MM.1S (cell line): ENCODE results near the gene FAM170B.

Experiments used
- DNase-seq: peaks from one replicate; pipeline ENCODE4 v3.0.0-alpha.2; 2015
- H2AFZ ChIP-seq: fragments of 300-600 bp; sonication (generic); 2 replicates; pipeline ENCODE4 v1.6.0; 2016; ENCODE audit warnings: antibody characterized with exemption, low read length
- H3F3A ChIP-seq: fragments of 300-600 bp; sonication (generic); 2 replicates; pipeline ENCODE4 v1.6.1; 2016; ENCODE audit warnings: mild to moderate bottlenecking, antibody characterized with exemption, low read length, moderate library complexity, mixed read lengths; ENCODE audit not compliant: insufficient read depth
- H3K27ac ChIP-seq: fragments of 300-600 bp; sonication (generic); 2 replicates; pipeline ENCODE4 v1.5.1; 2016; ENCODE audit warnings: mild to moderate bottlenecking, low read length
- H3K27me3 ChIP-seq: fragments of 300-600 bp; sonication (generic); replicated peaks from 2 replicates; pipeline ENCODE4 v1.6.0; 2016; ENCODE audit warnings: low read length; ENCODE audit not compliant: insufficient read depth
- H3K36me3 ChIP-seq: fragments of 300-600 bp; sonication (generic); replicated peaks from 2 replicates; pipeline ENCODE4 v1.6.1; 2016; ENCODE audit warnings: mild to moderate bottlenecking, low read length, mixed read lengths; ENCODE audit not compliant: insufficient read depth
- H3K4me1 ChIP-seq: fragments of 300-600 bp; sonication (generic); 2 replicates; pipeline ENCODE4 v1.6.1; 2016; ENCODE audit warnings: low read length, mixed read lengths
- H3K4me2 ChIP-seq: fragments of 300-600 bp; sonication (generic); 2 replicates; pipeline ENCODE4 v1.6.0; 2016; ENCODE audit warnings: low read depth, low read length
- H3K4me3 ChIP-seq: fragments of 300-600 bp; sonication (generic); 2 replicates; pipeline ENCODE4 v1.5.1; 2016; ENCODE audit warnings: low read length, mixed read lengths
- H3K79me2 ChIP-seq: fragments of 300-600 bp; sonication (generic); 2 replicates; pipeline ENCODE4 v1.6.1; 2016; ENCODE audit warnings: mixed run types, low read length, mixed read lengths
- H3K9ac ChIP-seq: fragments of 300-600 bp; sonication (generic); 2 replicates; pipeline ENCODE4 v1.6.1; 2016; ENCODE audit warnings: low read length, mixed read lengths
- H3K9me2 ChIP-seq: fragments of 300-600 bp; sonication (generic); replicated peaks from 2 replicates; pipeline ENCODE4 v1.6.1; 2016; ENCODE audit warnings: mild to moderate bottlenecking, low read length, mixed read lengths; ENCODE audit not compliant: insufficient read depth
- H3K9me3 ChIP-seq: fragments of 300-600 bp; sonication (generic); replicated peaks from 2 replicates; pipeline ENCODE4 v1.6.1; 2016; ENCODE audit warnings: mild to moderate bottlenecking, low read length, mixed read lengths; ENCODE audit not compliant: insufficient read depth
- H4K20me1 ChIP-seq: fragments of 300-600 bp; sonication (generic); 2 replicates; pipeline ENCODE4 v1.6.1; 2016; ENCODE audit warnings: mild to moderate bottlenecking, low read length, moderate library complexity, mixed read lengths; ENCODE audit not compliant: insufficient read depth
- CTCF ChIP-seq: fragments of 300-600 bp; sonication (generic); IDR thresholded peaks from 2 replicates; pipeline ENCODE4 v1.5.1; 2016; ENCODE audit warnings: antibody characterized with exemption, low read length, mixed read lengths
- EZH2 ChIP-seq: fragments of 300-600 bp; sonication (generic); optimal IDR thresholded peaks from 2 replicates; pipeline ENCODE3; 2017; ENCODE audit warnings: low read depth, mild to moderate bottlenecking, antibody characterized with exemption, low read length, mixed read lengths
- EZH2phosphoT487 ChIP-seq: fragments of 300-600 bp; sonication (generic); IDR thresholded peaks from 2 replicates; pipeline ENCODE4 v1.6.1; 2018; ENCODE audit warnings: antibody characterized with exemption, low read length

FAM170B gene

DNA sequence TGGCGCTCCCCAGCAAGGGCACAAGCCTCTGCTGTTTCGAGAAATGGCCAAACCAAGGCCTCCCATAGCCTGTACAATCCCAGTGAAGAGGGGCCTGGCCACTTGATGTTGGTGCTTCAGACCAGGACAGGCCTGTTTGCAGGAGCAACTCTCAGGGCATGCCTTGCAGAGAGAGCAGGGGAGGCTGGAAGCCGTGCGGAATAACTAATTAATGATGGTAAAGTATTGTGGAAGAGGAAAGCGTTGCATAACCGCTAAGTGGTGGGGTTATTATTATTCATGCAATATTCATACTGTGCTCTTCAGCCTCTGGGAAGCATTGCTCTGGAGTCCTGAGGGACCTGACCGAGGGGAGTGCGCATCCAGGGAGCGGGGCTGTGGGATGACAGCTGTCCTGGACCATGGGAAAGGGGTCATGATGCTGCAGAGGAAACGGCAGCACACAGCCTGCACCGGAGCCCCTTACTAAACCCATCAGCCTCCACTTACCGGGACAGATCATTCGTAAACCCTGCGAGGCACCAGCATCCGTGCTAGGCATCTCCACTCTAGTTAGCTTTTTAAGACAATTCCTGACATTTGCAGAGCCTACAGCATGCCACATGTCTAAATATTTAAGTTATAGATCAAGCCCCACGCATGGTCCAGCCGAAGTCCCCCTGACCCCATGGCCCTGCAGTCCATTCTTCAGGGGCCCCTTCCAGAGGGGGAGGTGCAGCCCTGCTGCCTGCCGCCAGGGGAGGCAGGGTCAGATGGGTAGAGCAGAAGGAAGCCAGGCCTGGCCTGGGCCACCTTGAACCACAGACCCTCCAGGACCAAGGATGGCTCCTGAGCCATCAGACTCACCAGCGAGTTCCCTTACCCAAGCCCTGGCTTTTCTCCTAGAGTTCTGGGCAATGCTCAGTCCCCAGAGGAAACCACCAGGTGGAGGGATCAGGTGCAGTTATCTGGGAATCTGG is 42.8 kb upstream of the FAM170B start:
- TF ChIP-seq EZH2phosphoT487 (no peak), EZH2 (no peak), CTCF (no peak)
- Histone ChIP-seq H3F3A (no peaks in the 10 kb centered on the region), H3K79me2 (no peaks in the 10 kb centered on the region), H3K9me2 (no peaks in the 10 kb centered on the region), H3K4me2 (no peak overlapping the region), H3K27me3 (no peaks in the 10 kb centered on the region), H3K27ac (no peak overlapping the region), H3K4me3 (no peak overlapping the region), H2AFZ (no peak overlapping the region), H3K36me3 (no peaks in the 10 kb centered on the region), H3K9me3 (no peaks in the 10 kb centered on the region), H3K4me1 (peaks cover 9% of the 10 kb centered on the region), H4K20me1 (no peaks in the 10 kb centered on the region), H3K9ac (no peak overlapping the region)
- DNase-seq = no peak

DNA sequence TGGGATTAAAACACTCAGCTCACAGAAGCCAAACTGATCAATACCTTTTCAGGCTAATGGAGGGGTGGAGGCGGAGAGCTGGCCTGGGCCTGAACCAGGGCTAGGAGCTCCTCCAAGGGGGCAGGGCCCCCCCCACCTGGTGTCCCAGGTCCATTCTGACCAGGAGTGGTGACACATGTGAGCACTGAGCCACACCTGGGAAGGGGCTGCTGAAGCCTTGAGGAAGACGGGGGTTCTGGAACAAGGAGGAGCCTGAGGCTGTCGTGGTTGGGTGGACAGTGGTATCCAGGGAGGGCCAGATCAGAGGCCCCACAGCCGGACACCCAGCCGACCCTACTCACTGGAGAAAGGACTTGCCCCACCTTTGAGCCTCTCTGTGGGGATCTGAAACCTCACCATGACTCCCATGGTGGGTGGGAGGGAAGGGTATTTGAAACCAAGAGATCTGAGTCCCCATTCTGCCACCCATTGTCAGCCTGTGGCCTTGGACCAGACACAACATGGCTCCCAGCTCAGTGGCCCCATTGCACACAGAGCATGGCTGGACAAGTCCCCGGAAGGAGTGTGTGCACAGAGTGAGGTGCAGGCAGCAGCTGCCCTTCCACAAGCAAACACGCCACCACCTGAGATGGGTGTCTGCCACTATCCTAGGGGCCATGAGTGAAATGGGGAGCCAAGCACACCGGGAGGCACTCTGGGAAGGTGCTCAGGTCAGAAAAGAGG is 41.9 kb upstream of the FAM170B start:
- peaks cover 9% of the 10 kb centered on the region for H3K4me1 ChIP-seq
- no peak overlapping the region for H3K27ac ChIP-seq
- no peak overlapping the region for H3K4me2 ChIP-seq
- no peaks in the 10 kb centered on the region for H3K79me2 ChIP-seq
- H3K36me3 ChIP-seq = no peaks in the 10 kb centered on the region
- no peak for TF ChIP-seq EZH2
- no peak for TF ChIP-seq EZH2phosphoT487
- TF ChIP-seq CTCF = no peak
- no peaks in the 10 kb centered on the region for H4K20me1 ChIP-seq
- no peak for DNase-seq
- H3K9me3 ChIP-seq = no peaks in the 10 kb centered on the region
- no peak overlapping the region for H3K9ac ChIP-seq
- H3F3A ChIP-seq = no peaks in the 10 kb centered on the region
- H3K27me3 ChIP-seq = no peaks in the 10 kb centered on the region
- H3K4me3 ChIP-seq = no peak overlapping the region
- no peak overlapping the region for H2AFZ ChIP-seq
- H3K9me2 ChIP-seq = no peaks in the 10 kb centered on the region

DNA sequence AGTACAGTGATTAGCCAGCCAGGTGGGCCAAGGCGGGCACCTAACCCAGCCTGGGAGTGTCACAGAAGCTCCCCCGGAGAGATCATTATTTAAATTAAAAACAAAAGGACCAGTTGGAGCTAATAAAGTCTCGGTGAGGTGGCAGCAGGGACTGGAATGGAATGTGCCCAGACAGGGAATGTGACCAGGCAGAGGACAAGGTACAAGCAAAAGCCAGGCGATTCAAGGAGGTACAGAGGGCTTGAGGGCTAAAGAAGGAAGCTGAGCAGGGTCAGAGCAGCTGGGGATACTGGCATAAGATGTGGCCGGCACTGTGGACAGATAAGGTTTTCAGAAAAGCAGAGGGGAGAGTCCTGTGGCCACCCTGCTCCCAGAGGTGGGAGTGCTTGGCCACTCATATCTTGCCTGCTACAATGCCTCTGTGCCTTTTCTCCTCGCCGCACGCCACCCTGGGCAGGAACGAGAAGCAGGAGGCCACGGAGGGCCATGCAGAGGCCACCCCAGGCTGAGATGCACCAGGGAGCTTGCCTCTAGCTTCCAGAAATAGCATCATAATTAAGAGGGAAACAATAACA is 41.2 kb upstream of the FAM170B start:
- H2AFZ ChIP-seq = no peak overlapping the region
- no peak overlapping the region for H3K4me3 ChIP-seq
- no peaks in the 10 kb centered on the region for H3K9me2 ChIP-seq
- H3K79me2 ChIP-seq = no peaks in the 10 kb centered on the region
- TF ChIP-seq CTCF (no peak), EZH2phosphoT487 (no peak), EZH2 (no peak)
- H3K27ac ChIP-seq = no peak overlapping the region
- no peaks in the 10 kb centered on the region for H3F3A ChIP-seq
- no peaks in the 10 kb centered on the region for H4K20me1 ChIP-seq
- H3K9ac ChIP-seq = no peak overlapping the region
- peaks cover 9% of the 10 kb centered on the region for H3K4me1 ChIP-seq
- H3K4me2 ChIP-seq = no peak overlapping the region
- no peaks in the 10 kb centered on the region for H3K9me3 ChIP-seq
- no peaks in the 10 kb centered on the region for H3K36me3 ChIP-seq
- H3K27me3 ChIP-seq = no peaks in the 10 kb centered on the region
- DNase-seq = no peak
